ENCODE results near the gene CCDC90B. TPM values are rescaled to one million over a fixed set of nuclear protein-coding genes. Genes with fewer than 3 reads are reported as not detected.

Gene CCDC90B
- total RNA-seq, 2 experiments from 2014 or later: 39.3 to 47.4 TPM

DNA sequence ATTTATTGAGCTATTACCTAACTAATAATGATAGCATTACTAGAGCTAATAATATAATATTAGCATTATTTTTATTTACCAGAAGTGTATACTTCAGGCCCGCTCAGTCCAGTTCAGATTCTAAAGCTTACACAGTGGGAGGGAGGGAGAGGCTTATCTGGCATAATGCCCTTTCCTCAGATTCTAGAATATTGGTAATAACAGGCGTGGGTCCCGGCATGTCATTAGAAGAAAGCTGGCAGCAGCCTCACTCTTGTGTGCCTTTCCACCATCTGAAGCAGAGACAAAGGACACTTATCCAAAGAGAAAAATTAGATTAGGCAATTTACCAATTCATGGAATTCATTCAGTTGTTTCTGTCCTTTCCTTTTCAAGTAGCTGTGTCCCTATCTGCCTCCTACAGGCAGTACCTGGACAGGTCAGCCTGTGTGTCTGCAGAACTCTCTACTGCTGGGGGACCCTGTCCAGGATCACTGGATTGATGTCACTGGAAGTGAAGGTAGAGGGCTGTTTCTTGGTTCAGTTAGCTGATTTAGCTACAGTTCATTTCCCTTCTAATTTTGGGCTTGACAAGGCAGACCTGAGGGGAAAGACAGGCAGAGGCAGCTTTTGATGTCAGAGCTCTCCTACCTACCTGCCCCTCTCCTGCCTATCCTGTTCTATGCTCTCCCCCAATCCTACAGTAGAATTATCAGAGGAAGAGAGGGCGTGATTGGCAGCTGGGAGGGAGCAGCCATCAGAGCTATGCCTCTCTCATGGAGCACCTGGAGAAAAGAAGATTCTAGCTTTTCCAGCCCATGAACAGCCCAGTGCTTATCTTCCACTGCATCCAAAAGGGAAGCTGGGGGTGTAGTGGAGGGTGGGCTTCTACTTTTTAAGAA lies 20.3 kb upstream of the CCDC90B start:
- Histone ChIP-seq H3K27ac (ENCODE audit: low read depth, low read length, poor library complexity, severe bottlenecking) (no peak overlapping the region), H3K4me2 (ENCODE audit: low read length) (no peak overlapping the region), H3K9me3 (ENCODE audit: low read length) (no peaks in the 10 kb centered on the region), H3K4me1 (ENCODE audit: insufficient read depth, low read length, poor library complexity, severe bottlenecking) (no peaks in the 10 kb centered on the region), H3K79me2 (ENCODE audit: insufficient read depth, low read depth, low read length) (no peaks in the 10 kb centered on the region), H4K20me1 (ENCODE audit: insufficient read depth, low read length) (no peaks in the 10 kb centered on the region), H3K4me3 (ENCODE audit: low read depth, low read length, poor library complexity, severe bottlenecking) (no peak overlapping the region), H2AFZ (ENCODE audit: low read length) (no peak overlapping the region), H3K9me2 (ENCODE audit: insufficient read depth, low read length) (no peaks in the 10 kb centered on the region), H3K36me3 (ENCODE audit: insufficient read depth, low read length) (no peaks in the 10 kb centered on the region)
- BruUV-seq (replicated peaks): no TSS peak
- POLR2A ChIA-PET: interaction anchor here (0.6 to 1.5 kb wide), 6 partner anchors 9 to 495 kb away, joined by 3 to 4 read pairs (median 4); no protein-coding TSS in a partner anchor
- CTCF ChIA-PET (ENCODE audit: unreplicated experiment): interaction anchor here (0.8 to 1.4 kb wide), 2 partner anchors 13 to 16 kb away, joined by 3 to 4 read pairs; no protein-coding TSS in a partner anchor
- DNase-seq (ENCODE audit: low spot score): no peak
- TF ChIP-seq EZH2phosphoT487 (IDR thresholded peaks at IDR 0.05; ENCODE audit: borderline replicate concordance, low read depth, low read length): no peak
- TF ChIP-seq CTCF (conservative IDR thresholded peaks at IDR 0.05; ENCODE audit: low read length): no peak
- intact Hi-C loops (cut with micrococcal nuclease; ENCODE audit: unreplicated experiment): no loop called here

GRCh38 chr11:83303316-83303715 lies 17.1 kb upstream of the CCDC90B start:
- intact Hi-C loops (cut with micrococcal nuclease; ENCODE audit: unreplicated experiment): no loop called here
- H3K4me2 ChIP-seq (ENCODE audit: low read length): no peak overlapping the region
- H2AFZ ChIP-seq (ENCODE audit: low read length): no peak overlapping the region
- no TSS peak for BruUV-seq (replicated peaks)
- ChIA-PET POLR2A (interaction anchor here (0.6 to 2.0 kb wide), 3 partner anchors 7 to 1774 kb away, joined by 5 read pairs; no protein-coding TSS in a partner anchor), CTCF (ENCODE audit: unreplicated experiment) (interaction anchor here (1.6 kb wide), 1 partner anchor 9 kb away, joined by 3 read pairs; no protein-coding TSS in a partner anchor)
- H4K20me1 ChIP-seq (ENCODE audit: insufficient read depth, low read length): no peaks in the 10 kb centered on the region
- DNase-seq (ENCODE audit: low spot score): no peak
- H3K27ac ChIP-seq (ENCODE audit: low read depth, low read length, poor library complexity, severe bottlenecking): no peak overlapping the region
- H3K4me3 ChIP-seq (ENCODE audit: low read depth, low read length, poor library complexity, severe bottlenecking): no peak overlapping the region
- H3K4me1 ChIP-seq (ENCODE audit: insufficient read depth, low read length, poor library complexity, severe bottlenecking): no peaks in the 10 kb centered on the region
- no peaks in the 10 kb centered on the region for H3K79me2 ChIP-seq (ENCODE audit: insufficient read depth, low read depth, low read length)
- no peaks in the 10 kb centered on the region for H3K9me3 ChIP-seq (ENCODE audit: low read length)
- no peaks in the 10 kb centered on the region for H3K36me3 ChIP-seq (ENCODE audit: insufficient read depth, low read length)
- TF ChIP-seq CTCF (conservative IDR thresholded peaks at IDR 0.05; ENCODE audit: low read length) (no peak), EZH2phosphoT487 (IDR thresholded peaks at IDR 0.05; ENCODE audit: borderline replicate concordance, low read depth, low read length) (no peak)
- no peaks in the 10 kb centered on the region for H3K9me2 ChIP-seq (ENCODE audit: insufficient read depth, low read length)

- Histone ChIP-seq H3K9me2 (ENCODE audit: insufficient read depth, low read length) (no peaks in the 10 kb centered on the region), H3K79me2 (ENCODE audit: insufficient read depth, low read depth, low read length) (no peaks in the 10 kb centered on the region), H3K9me3 (ENCODE audit: low read length) (no peaks in the 10 kb centered on the region), H3K4me3 (ENCODE audit: low read depth, low read length, poor library complexity, severe bottlenecking) (no peak overlapping the region), H4K20me1 (ENCODE audit: insufficient read depth, low read length) (no peaks in the 10 kb centered on the region), H3K36me3 (ENCODE audit: insufficient read depth, low read length) (no peaks in the 10 kb centered on the region), H2AFZ (ENCODE audit: low read length) (no peak overlapping the region), H3K27ac (ENCODE audit: low read depth, low read length, poor library complexity, severe bottlenecking) (no peak overlapping the region), H3K4me1 (ENCODE audit: insufficient read depth, low read length, poor library complexity, severe bottlenecking) (no peaks in the 10 kb centered on the region), H3K4me2 (ENCODE audit: low read length) (no peak overlapping the region)
- intact Hi-C loops (cut with micrococcal nuclease; ENCODE audit: unreplicated experiment): no loop called here
- POLR2A ChIA-PET: interaction anchor here (1.5 to 2.0 kb wide), 2 partner anchors 8 to 9 kb away, joined by 5 read pairs; no protein-coding TSS in a partner anchor
- no TSS peak for BruUV-seq (replicated peaks)
- no peak for DNase-seq (ENCODE audit: low spot score)
- TF ChIP-seq EZH2phosphoT487 (IDR thresholded peaks at IDR 0.05; ENCODE audit: borderline replicate concordance, low read depth, low read length) (no peak), CTCF (conservative IDR thresholded peaks at IDR 0.05; ENCODE audit: low read length) (no peak)
- CTCF ChIA-PET (ENCODE audit: unreplicated experiment): no interaction called here
Measured at GRCh38 chr11:83302151-83302550, 16.0 kb upstream of the CCDC90B start.

All from OCI-LY7 (cell line).